H1 (cell line): ENCODE measurements around the gene ADPRHL1. TPM values are rescaled to one million over a fixed set of nuclear protein-coding genes. Genes with fewer than 3 reads are reported as not detected.

Experiments
- CTCF ChIA-PET: fragments of 300-600 bp; sonication (Branson Sonifier 250); formaldehyde crosslinking; loops from one replicate; lab custom pipeline; 2021; ENCODE audit not compliant: partially characterized antibody; lab: Charles Lee
- POLR2A ChIA-PET: fragments of 300-600 bp; sonication (Branson Sonifier 250); formaldehyde crosslinking; loops from one replicate; lab custom pipeline; 2021; ENCODE audit warnings: inconsistent platforms; ENCODE audit not compliant: partially characterized antibody; lab: Charles Lee
- DNase-seq, 2 experiments: peaks; one replicate each; pipeline versions ENCODE4 v3.0.0 to v3.0.0-alpha.2; 2010 to 2022; ENCODE audit warnings: low spot score in 2 of 2, low read depth in 1 of 2, mixed read lengths in 1 of 2
- FAIRE-seq: peaks from 2 replicates; lab custom pipeline; 2011; peaks lifted over from hg19 to GRCh38; lab: Jason Lieb, UNC
- H2AFZ ChIP-seq: 2 replicates; pipeline ENCODE4 v1.8.1; 2012; ENCODE audit warnings: low read length, inconsistent platforms
- H2AK5ac ChIP-seq: 2 replicates; pipeline ENCODE4 v1.6.1; 2013; ENCODE audit warnings: low read depth, low read length
- H2BK120ac ChIP-seq: replicated peaks from 2 replicates; pipeline ENCODE3; 2013; ENCODE audit warnings: low read depth, low read length, inconsistent platforms
- H2BK12ac ChIP-seq: 2 replicates; pipeline ENCODE4 v1.6.1; 2013; ENCODE audit warnings: low read depth, low read length
- H2BK15ac ChIP-seq: 2 replicates; pipeline ENCODE4 v1.6.1; 2013; ENCODE audit warnings: low read length
- H2BK20ac ChIP-seq: 2 replicates; pipeline ENCODE4 v1.6.1; 2013; ENCODE audit warnings: low read length
- H2BK5ac ChIP-seq: 2 replicates; pipeline ENCODE4 v1.6.1; 2013; ENCODE audit warnings: low read depth, low read length
- H3K14ac ChIP-seq: 2 replicates; pipeline ENCODE4 v1.6.1; 2013; ENCODE audit warnings: inconsistent platforms; ENCODE audit not compliant: insufficient read length
- H3K18ac ChIP-seq: 2 replicates; pipeline ENCODE4 v1.6.1; 2013; ENCODE audit warnings: low read length; ENCODE audit errors: extremely low read depth
- H3K23ac ChIP-seq: 2 replicates; pipeline ENCODE4 v1.6.1; 2013; ENCODE audit warnings: inconsistent platforms; ENCODE audit not compliant: insufficient read length
- H3K23me2 ChIP-seq: 2 replicates; pipeline ENCODE4 v1.6.1; 2013; ENCODE audit warnings: low read depth, low read length
- H3K27ac ChIP-seq: 2 replicates; pipeline ENCODE4 v1.6.1; 2011; ENCODE audit warnings: low read depth, low read length, inconsistent platforms
- H3K27me3 ChIP-seq, 4 experiments: replicated peaks in 1 of 4; 1 replicate in 1 of 4; 2 replicates in 3 of 4; pipeline versions ENCODE4 v1.6.1 to v1.8.1; 2011 to 2013; ENCODE audit warnings: low read length in 3 of 4, mild to moderate bottlenecking in 3 of 4, inconsistent platforms in 2 of 4, mixed read lengths in 2 of 4, moderate library complexity in 1 of 4; ENCODE audit not compliant: control insufficient read depth in 3 of 4, insufficient read depth in 3 of 4; ENCODE audit errors: extremely low read depth in 1 of 4
- H3K36me3 ChIP-seq, 4 experiments: 2 replicates each; pipeline versions ENCODE4 v1.6.1 to v1.8.1; 2011 to 2013; ENCODE audit warnings: mild to moderate bottlenecking in 4 of 4, low read length in 3 of 4, moderate library complexity in 2 of 4, control low read depth in 1 of 4, inconsistent platforms in 1 of 4; ENCODE audit not compliant: insufficient read depth in 4 of 4, control insufficient read depth in 2 of 4
- H3K4ac ChIP-seq: replicated peaks from 2 replicates; pipeline ENCODE3; 2013; ENCODE audit warnings: low read length, low read depth, mixed read lengths, inconsistent platforms; ENCODE audit not compliant: insufficient read length
- H3K4me1 ChIP-seq, 4 experiments: replicated peaks in 1 of 4; 1 replicate in 1 of 4; 2 replicates in 3 of 4; pipeline versions ENCODE4 v1.6.1 to v1.8.1; 2011 to 2013; ENCODE audit warnings: low read length in 3 of 4, inconsistent platforms in 2 of 4, mixed read lengths in 1 of 4; ENCODE audit not compliant: insufficient read depth in 4 of 4, control insufficient read depth in 3 of 4
- H3K4me2 ChIP-seq, 2 experiments: 2 replicates each; pipeline versions ENCODE4 v1.6.1 to v1.8.1; 2011 to 2013; ENCODE audit warnings: low read depth in 2 of 2, low read length in 2 of 2, control low read depth in 1 of 2, inconsistent platforms in 1 of 2, mild to moderate bottlenecking in 1 of 2; ENCODE audit not compliant: insufficient read depth in 1 of 2
- H3K4me3 ChIP-seq, 4 experiments: fragments of 200-600, 300-600 bp in 1 of 4; sonication (generic), shearing (Covaris generic), sonication (Bioruptor Twin) in 1 of 4; 2 replicates each; pipeline versions ENCODE4 v1.5.1 to v1.8.1; 2011 to 2016; ENCODE audit warnings: low read length in 4 of 4, low read depth in 3 of 4, control low read depth in 2 of 4, inconsistent platforms in 2 of 4, mild to moderate bottlenecking in 2 of 4, mixed read lengths in 1 of 4, moderate library complexity in 1 of 4; ENCODE audit not compliant: insufficient read depth in 2 of 4; ENCODE audit errors: extremely low read depth in 1 of 4
- H3K56ac ChIP-seq: replicated peaks from 2 replicates; pipeline ENCODE3; 2013; ENCODE audit warnings: low read depth, mild to moderate bottlenecking, mixed read lengths, low read length, inconsistent platforms; ENCODE audit not compliant: insufficient read length
- H3K79me1 ChIP-seq: 2 replicates; pipeline ENCODE4 v1.6.1; 2013; ENCODE audit warnings: low read depth, low read length, control low read depth
- H3K79me2 ChIP-seq, 2 experiments: 2 replicates each; pipeline versions ENCODE4 v1.6.1 to v1.8.1; 2012 to 2013; ENCODE audit warnings: low read length in 2 of 2, mild to moderate bottlenecking in 2 of 2, inconsistent platforms in 1 of 2; ENCODE audit not compliant: insufficient read depth in 2 of 2, control insufficient read depth in 1 of 2
- H3K9ac ChIP-seq, 4 experiments: replicated peaks in 1 of 4; 1 replicate in 1 of 4; 2 replicates in 3 of 4; pipeline versions ENCODE4 v1.6.1 to v1.8.1; 2011 to 2013; ENCODE audit warnings: low read depth in 3 of 4, low read length in 3 of 4, control low read depth in 2 of 4, mild to moderate bottlenecking in 2 of 4, moderate library complexity in 2 of 4, inconsistent platforms in 1 of 4; ENCODE audit errors: extremely low read depth in 1 of 4
- H3K9me3 ChIP-seq, 2 experiments: 2 replicates each; pipeline versions ENCODE4 v1.6.1 to v1.8.1; 2012 to 2013; ENCODE audit warnings: mild to moderate bottlenecking in 2 of 2, moderate library complexity in 2 of 2, control low read depth in 1 of 2, inconsistent platforms in 1 of 2, low read depth in 1 of 2, low read length in 1 of 2, mixed read lengths in 1 of 2; ENCODE audit not compliant: insufficient read depth in 2 of 2
- H4K20me1 ChIP-seq, 2 experiments: replicated peaks in 1 of 2; 2 replicates each; pipeline versions ENCODE3 to v1.8.1; 2011 to 2013; ENCODE audit warnings: inconsistent platforms in 2 of 2, low read length in 2 of 2, mild to moderate bottlenecking in 1 of 2; ENCODE audit not compliant: insufficient read depth in 2 of 2, control insufficient read depth in 1 of 2
- H4K5ac ChIP-seq: 2 replicates; pipeline ENCODE4 v1.6.1; 2013; ENCODE audit warnings: low read length, low read depth, mixed read lengths, inconsistent platforms; ENCODE audit not compliant: insufficient read length
- H4K8ac ChIP-seq: 2 replicates; pipeline ENCODE4 v1.8.0; 2013; ENCODE audit warnings: mild to moderate bottlenecking, moderate library complexity, low read length, inconsistent platforms; ENCODE audit not compliant: insufficient read depth; ENCODE audit errors: extremely low read depth
- H4K91ac ChIP-seq: replicated peaks from 2 replicates; pipeline ENCODE3; 2013; ENCODE audit warnings: low read length, mixed read lengths, inconsistent platforms; ENCODE audit not compliant: insufficient read length
- BACH1 ChIP-seq: IDR thresholded peaks from 2 replicates; pipeline ENCODE4 v1.6.1; 2012; ENCODE audit warnings: low read length, improper control_type of control experiment
- CREB1 ChIP-seq: IDR thresholded peaks from 2 replicates; pipeline ENCODE4 v1.6.1; 2012; ENCODE audit warnings: inconsistent platforms
- MAFK ChIP-seq: IDR thresholded peaks from 2 replicates; pipeline ENCODE4 v1.6.1; 2012; ENCODE audit warnings: low read depth, mild to moderate bottlenecking, improper control_type of control experiment, low read length
- MAX ChIP-seq: IDR thresholded peaks from 2 replicates; pipeline ENCODE4 v1.6.1; 2012; ENCODE audit warnings: inconsistent platforms
- POLR2A ChIP-seq, 2 experiments: IDR thresholded peaks; 1 replicate in 1 of 2; 2 replicates in 1 of 2; pipeline ENCODE4 v1.6.1; 2011; ENCODE audit warnings: low read depth in 2 of 2, low read length in 2 of 2, mild to moderate bottlenecking in 2 of 2; ENCODE audit errors: control extremely low read depth in 1 of 2
- POLR2AphosphoS5 ChIP-seq: IDR thresholded peaks from 2 replicates; pipeline ENCODE4 v1.6.1; 2011; ENCODE audit warnings: low read depth, low read length
- RAD21 ChIP-seq, 2 experiments: IDR thresholded peaks in 1 of 2; conservative IDR thresholded peaks in 1 of 2; 2 replicates each; pipeline ENCODE4 v1.6.1; 2011; ENCODE audit warnings: low read depth in 2 of 2, low read length in 2 of 2, improper control_type of control experiment in 1 of 2, inconsistent platforms in 1 of 2, mild to moderate bottlenecking in 1 of 2, moderate library complexity in 1 of 2
- SIN3A ChIP-seq, 2 experiments: IDR thresholded peaks in 1 of 2; conservative IDR thresholded peaks in 1 of 2; 2 replicates each; pipeline ENCODE4 v1.6.1; 2011 to 2012; ENCODE audit warnings: low read length in 2 of 2, improper control_type of control experiment in 1 of 2, low read depth in 1 of 2, mild to moderate bottlenecking in 1 of 2
- WGBS, 2 experiments: shearing (Covaris generic) in 1 of 2; methylation state at CpG; one replicate each; pipeline versions ENCODE4 v1.1.6 to v1.1.7; 2013 to 2015; ENCODE audit warnings: low lambda C conversion rate in 2 of 2, mixed read lengths in 2 of 2, inconsistent platforms in 1 of 2, low coverage in 1 of 2, missing lambda C conversion rate in 1 of 2; ENCODE audit not compliant: insufficient replicate concordance in 2 of 2, insufficient coverage in 1 of 2, insufficient read length in 1 of 2; ENCODE audit errors: extremely low coverage in 1 of 2, missing lambda C conversion rate in 1 of 2; 5-methylcytosine and 5-hydroxymethylcytosine counted together
- polyA plus RNA-seq, 7 experiments: library from polyadenylated mRNA; depleted of rRNA in 3 of 7; stranded (reverse) in 5 of 7; unstranded in 2 of 7; fragments of >200 nt in 5 of 7; fragments of 200-250 nt in 2 of 7; gene quantifications; 1 replicate in 5 of 7; 2 replicates in 1 of 7; 4 replicates in 1 of 7; pipeline versions ENCODE4 v1.2.1 to v1.2.3, GENCODE V29; 2011 to 2013; ENCODE audit warnings: missing spikeins in 2 of 7, mixed read lengths in 2 of 7
- total RNA-seq: library from RNA; stranded (reverse); fragmentation: NEBNext Ultra II Directional; extraction: Animal tissue kit (Norgen Biotek cat#: 25700); gene quantifications from 2 replicates; pipeline ENCODE4 v1.2.1, GENCODE V29; 2021

The ADPRHL1 gene
- total and polyA plus RNA-seq, 2 of the 8 experiments (the other 6 are each of a cell fraction or from before 2014, with no cell fraction given) = 0.74 to 1.7 TPM

GRCh38 chr13:113486698-113487097 is 33.4 kb upstream of the ADPRHL1 start:
- Histone ChIP-seq H3K23ac (no peak overlapping the region), H3K23me2 (peaks cover 9% of the 10 kb centered on the region), H2BK120ac (no peak overlapping the region), H3K27me3 (no peaks in the 10 kb centered on the region), H2BK5ac (no peak overlapping the region), H3K56ac (no peak overlapping the region), H3K4me1 (peaks cover 3 to 6% (median 5%) of the 10 kb centered on the region in 4 experiments; a peak in 6 of 7 replicates), H2BK15ac (no peak overlapping the region), H4K91ac (no peak overlapping the region), H4K20me1 (peaks cover 17 to 27% of the 10 kb centered on the region in 2 experiments), H3K36me3 (peaks cover 0 to 3% (median 0%) of the 10 kb centered on the region in 4 experiments; a peak in 1 of 8 replicates), H3K14ac (no peak overlapping the region), H3K4me2 (no peak overlapping the region), H2AFZ (no peak overlapping the region), H2AK5ac (no peak overlapping the region), H3K4ac (no peak overlapping the region), H3K9ac (no peak overlapping the region; a peak in 1 of 7 replicates), H3K9me3 (no peaks in the 10 kb centered on the region), H3K4me3 (no peak overlapping the region), H2BK12ac (no peak overlapping the region), H4K5ac (no peak overlapping the region), H3K18ac (no peak overlapping the region), H3K79me1 (peaks cover 22% of the 10 kb centered on the region), H3K27ac (no peak overlapping the region), H2BK20ac (no peak overlapping the region), H3K79me2 (peaks cover 27 to 83% of the 10 kb centered on the region in 2 experiments), H4K8ac (no peak overlapping the region)
- DNase-seq (no peak), FAIRE-seq (no peak)
- POLR2A ChIA-PET = no interaction called here
- 91% methylated on average over 4 of the region's 4 CpGs; no CpG with 5 or more reads in 1 of the 2 experiments for WGBS, 2 experiments
- CTCF ChIA-PET = interaction anchor here (3.0 kb wide), 1 partner anchor 76 kb away, joined by 16 read pairs; no protein-coding TSS in a partner anchor
- TF ChIP-seq POLR2A (IDR thresholded peaks at IDR 0.05; ENCODE audit: control extremely low read depth in 1 of 2, low read depth in 2 of 2, low read length in 2 of 2) (no peak), MAX (no peak), SIN3A (conservative IDR thresholded peaks at IDR 0.05 in 1 of 2, IDR thresholded peaks at IDR 0.05 in 1 of 2; ENCODE audit: low read depth in 1 of 2, low read length in 2 of 2) (no peak), CREB1 (no peak), MAFK (no peak), RAD21 (IDR thresholded peaks at IDR 0.05 in 1 of 2, conservative IDR thresholded peaks at IDR 0.05 in 1 of 2; ENCODE audit: low read depth in 2 of 2, low read length in 2 of 2) (no peak), BACH1 (no peak), POLR2AphosphoS5 (no peak)
